ENCODE measurements around the gene STOML1. TPM values are rescaled to one million over a fixed set of nuclear protein-coding genes. Genes with fewer than 3 reads are reported as not detected.

Gene STOML1
- polyA plus RNA-seq, 1 experiment: 18.3 TPM

DNA sequence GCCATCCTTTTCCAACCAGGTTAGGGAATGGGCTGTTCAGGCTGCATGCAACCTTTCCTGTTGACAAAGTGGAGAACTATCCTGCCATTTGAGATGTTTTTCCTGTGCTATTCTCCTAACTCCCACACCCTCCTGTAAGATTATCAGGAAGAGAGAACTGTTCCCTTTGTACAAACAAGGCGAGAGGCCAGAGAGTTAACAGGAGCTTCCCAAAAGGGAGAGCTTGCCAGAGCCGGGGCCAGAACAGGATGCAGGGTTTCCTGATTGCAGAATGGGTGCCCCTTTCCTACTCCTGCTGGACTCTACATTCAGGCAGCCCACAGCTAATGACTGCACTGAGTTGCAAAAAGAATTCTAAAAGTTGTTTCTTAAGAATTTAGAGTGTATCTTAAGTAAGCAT, 19.5 kb upstream of the STOML1 start:
- Histone ChIP-seq H3K4me3 (ENCODE audit: low read depth, low read length) (no peak overlapping the region), H3K27me3 (ENCODE audit: control insufficient read depth, insufficient read depth, low read length) (no peaks in the 10 kb centered on the region), H3K36me3 (ENCODE audit: control insufficient read depth, insufficient read depth, low read length) (peaks cover 11% of the 10 kb centered on the region)
- POLR2A ChIA-PET: no interaction called here
- TF ChIP-seq, protein P1, sequence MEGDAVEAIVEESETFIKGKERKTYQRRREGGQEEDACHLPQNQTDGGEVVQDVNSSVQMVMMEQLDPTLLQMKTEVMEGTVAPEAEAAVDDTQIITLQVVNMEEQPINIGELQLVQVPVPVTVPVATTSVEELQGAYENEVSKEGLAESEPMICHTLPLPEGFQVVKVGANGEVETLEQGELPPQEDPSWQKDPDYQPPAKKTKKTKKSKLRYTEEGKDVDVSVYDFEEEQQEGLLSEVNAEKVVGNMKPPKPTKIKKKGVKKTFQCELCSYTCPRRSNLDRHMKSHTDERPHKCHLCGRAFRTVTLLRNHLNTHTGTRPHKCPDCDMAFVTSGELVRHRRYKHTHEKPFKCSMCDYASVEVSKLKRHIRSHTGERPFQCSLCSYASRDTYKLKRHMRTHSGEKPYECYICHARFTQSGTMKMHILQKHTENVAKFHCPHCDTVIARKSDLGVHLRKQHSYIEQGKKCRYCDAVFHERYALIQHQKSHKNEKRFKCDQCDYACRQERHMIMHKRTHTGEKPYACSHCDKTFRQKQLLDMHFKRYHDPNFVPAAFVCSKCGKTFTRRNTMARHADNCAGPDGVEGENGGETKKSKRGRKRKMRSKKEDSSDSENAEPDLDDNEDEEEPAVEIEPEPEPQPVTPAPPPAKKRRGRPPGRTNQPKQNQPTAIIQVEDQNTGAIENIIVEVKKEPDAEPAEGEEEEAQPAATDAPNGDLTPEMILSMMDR (IDR thresholded peaks at IDR 0.05; ENCODE audit: insufficient read depth, low read depth, low read length): no peak
- DNase-seq (ENCODE audit: low read depth): no peak
- CTCF ChIA-PET: interaction anchor here (0.9 to 3.0 kb wide), 4 partner anchors 10 to 27 kb away, joined by 3 to 10 read pairs (median 4); partner anchors contain the start of gene STOML1

DNA sequence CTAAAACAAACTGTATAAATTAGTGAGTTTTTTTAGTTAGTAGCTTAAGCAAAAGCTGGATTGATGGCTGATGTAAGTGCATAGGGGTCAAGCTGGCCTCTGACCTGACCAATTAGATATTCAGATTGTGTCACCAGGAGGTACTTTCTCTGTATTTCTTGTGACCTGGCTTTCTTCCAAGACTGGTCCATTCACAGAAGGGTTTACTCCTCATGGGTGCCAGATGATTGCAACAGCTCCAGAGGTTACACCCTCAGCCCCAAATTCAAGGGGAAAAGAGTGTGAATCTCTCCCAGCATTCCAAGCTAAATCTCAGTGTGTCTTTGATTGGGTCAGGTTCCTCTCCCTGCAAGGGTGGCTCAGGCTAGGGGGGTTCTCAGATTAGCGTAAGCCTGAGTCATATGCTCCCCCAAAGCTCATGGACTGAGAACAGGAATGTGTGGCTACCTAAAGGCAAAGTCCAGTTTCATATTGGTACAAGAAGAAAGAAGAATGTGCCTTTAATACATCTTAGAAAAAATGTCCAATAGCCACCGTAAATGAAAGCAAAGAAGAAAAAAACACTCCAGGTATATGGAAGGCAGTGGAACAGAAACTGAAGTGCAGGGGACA, 18.9 kb upstream of the STOML1 start:
- no peak for DNase-seq (ENCODE audit: low read depth)
- Histone ChIP-seq H3K36me3 (ENCODE audit: control insufficient read depth, insufficient read depth, low read length) (peaks cover 12% of the 10 kb centered on the region), H3K4me3 (ENCODE audit: low read depth, low read length) (no peak overlapping the region), H3K27me3 (ENCODE audit: control insufficient read depth, insufficient read depth, low read length) (no peaks in the 10 kb centered on the region)
- POLR2A ChIA-PET: interaction anchor here (1.0 kb wide), 1 partner anchor 29 kb away, joined by 4 read pairs; no protein-coding TSS in a partner anchor
- TF ChIP-seq, protein P1 (IDR thresholded peaks at IDR 0.05; ENCODE audit: insufficient read depth, low read depth, low read length): no peak
- CTCF ChIA-PET: interaction anchor here (0.7 to 3.0 kb wide), 4 partner anchors 9 to 27 kb away, joined by 3 to 10 read pairs (median 3); partner anchors contain the start of gene STOML1

- DNase-seq (ENCODE audit: low read depth): no peak
- ChIA-PET CTCF (interaction anchor here (1.2 kb wide), 1 partner anchor 32 kb away, joined by 3 read pairs; no protein-coding TSS in a partner anchor), POLR2A (no interaction called here)
- Histone ChIP-seq H3K27me3 (ENCODE audit: control insufficient read depth, insufficient read depth, low read length) (no peaks in the 10 kb centered on the region), H3K4me3 (ENCODE audit: low read depth, low read length) (no peak overlapping the region), H3K36me3 (ENCODE audit: control insufficient read depth, insufficient read depth, low read length) (peaks cover 13% of the 10 kb centered on the region)
- TF ChIP-seq, protein P1 (IDR thresholded peaks at IDR 0.05; ENCODE audit: insufficient read depth, low read depth, low read length): no peak
Observed at GRCh38 chr15:74008901-74009300, 16.8 kb upstream of the STOML1 start.

- DNase-seq (ENCODE audit: low read depth): no peak
- Histone ChIP-seq H3K27me3 (ENCODE audit: control insufficient read depth, insufficient read depth, low read length) (no peaks in the 10 kb centered on the region), H3K4me3 (ENCODE audit: low read depth, low read length) (no peak overlapping the region), H3K36me3 (ENCODE audit: control insufficient read depth, insufficient read depth, low read length) (peaks cover 13% of the 10 kb centered on the region)
- ChIA-PET CTCF (interaction anchor here (1.2 to 1.4 kb wide), 2 partner anchors 29 to 33 kb away, joined by 3 read pairs; no protein-coding TSS in a partner anchor), POLR2A (no interaction called here)
- TF ChIP-seq, protein P1 (IDR thresholded peaks at IDR 0.05; ENCODE audit: insufficient read depth, low read depth, low read length): no peak
Observed at GRCh38 chr15:74007820-74008371, 15.8 kb upstream of the STOML1 start.

- no peak for DNase-seq (ENCODE audit: low read depth)
- CTCF ChIA-PET: interaction anchor here (1.4 kb wide), 1 partner anchor 30 kb away, joined by 3 read pairs; no protein-coding TSS in a partner anchor
- Histone ChIP-seq H3K27me3 (ENCODE audit: control insufficient read depth, insufficient read depth, low read length) (no peaks in the 10 kb centered on the region), H3K36me3 (ENCODE audit: control insufficient read depth, insufficient read depth, low read length) (peaks cover 13% of the 10 kb centered on the region), H3K4me3 (ENCODE audit: low read depth, low read length) (no peak overlapping the region)
- POLR2A ChIA-PET: no interaction called here
- TF ChIP-seq, protein P1 (IDR thresholded peaks at IDR 0.05; ENCODE audit: insufficient read depth, low read depth, low read length): no peak
Observed at GRCh38 chr15:74006774-74007639, 14.9 kb upstream of the STOML1 start.

Measured in BJ (cell line).